Measurements from ENCODE around the gene PTPRD. TPM values are rescaled to one million over a fixed set of nuclear protein-coding genes. Genes with fewer than 3 reads are reported as not detected.

The PTPRD gene
- total and polyA plus RNA-seq, 9 of the 15 experiments (the other 6 are each of a cell fraction or from before 2014, with no cell fraction given): 0.11 TPM; not detected in 8

DNA sequence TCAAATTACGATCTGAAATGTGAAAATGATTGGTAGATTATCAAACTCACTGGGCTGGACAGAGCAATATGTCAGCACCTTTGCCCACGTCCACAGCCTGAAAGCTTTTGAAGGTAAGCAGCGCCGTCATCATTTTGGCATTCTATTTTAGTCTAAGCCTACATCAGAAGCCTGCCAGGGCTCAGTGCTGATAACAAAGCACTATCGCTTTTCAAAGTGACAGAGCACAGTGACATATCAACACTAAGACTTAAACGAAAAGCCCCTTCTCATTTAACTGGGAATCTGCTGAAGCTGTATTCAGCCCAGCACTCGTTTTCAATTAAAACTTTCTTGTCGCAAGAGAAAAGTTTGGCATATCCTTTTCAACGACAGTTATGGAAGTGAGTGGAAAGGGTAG, 1076.3 kb downstream of the PTPRD start:
- FAIRE-seq (no peak), DNase-seq (ENCODE audit: extremely low read depth in 1 of 4, low spot score in 3 of 4) (no peak), ATAC-seq (no peak)
- Histone ChIP-seq H4K20me1 (replicated peaks; ENCODE audit: control insufficient read depth, insufficient read depth, low read length) (no peaks in the 10 kb centered on the region), H3K4me3 (no peak overlapping the region), H3K9me3 (replicated peaks; ENCODE audit: control insufficient read depth, insufficient read depth, low read depth, low read length) (no peaks in the 10 kb centered on the region), H3K4me1 (replicated peaks in 1 of 2; ENCODE audit: control insufficient read depth in 2 of 2, insufficient read depth in 2 of 2, low read length in 2 of 2) (no peaks in the 10 kb centered on the region), H3K4me2 (ENCODE audit: insufficient read depth, low read length) (no peak overlapping the region), H3K27me3 (ENCODE audit: control insufficient read depth in 2 of 2, insufficient read depth in 2 of 2, low read length in 2 of 2) (no peaks in the 10 kb centered on the region), H3K27ac (ENCODE audit: extremely low read depth, low read depth, low read length) (no peak overlapping the region), H3K36me3 (ENCODE audit: control insufficient read depth, insufficient read depth, low read length) (no peaks in the 10 kb centered on the region), H3K79me2 (ENCODE audit: control insufficient read depth, insufficient read depth, low read length) (no peaks in the 10 kb centered on the region), H2AFZ (ENCODE audit: low read depth, low read length) (no peak overlapping the region), H3K9ac (ENCODE audit: insufficient read depth in 1 of 2, low read depth in 2 of 2, low read length in 2 of 2) (no peak overlapping the region), H3K9me1 (ENCODE audit: control insufficient read depth, insufficient read depth, low read length) (no peaks in the 10 kb centered on the region)
- BruUV-seq (replicated peaks): no TSS peak
- WGBS (ENCODE audit: insufficient coverage, low coverage, missing lambda C conversion rate): 4% methylated on average over 9 of the region's 9 CpGs
- in situ Hi-C loops (cut with MboI): no loop called here
- ChIA-PET CTCF (ENCODE audit: low intra/inter-chr PET ratio) (no interaction called here), POLR2A (no interaction called here)
- TF ChIP-seq MCM2 (IDR thresholded peaks at IDR 0.05; ENCODE audit: low read depth) (no peak), ZNF124 (CRISPR knock-in tag; IDR thresholded peaks at IDR 0.05) (no peak), CCAR2 (IDR thresholded peaks at IDR 0.05; ENCODE audit: low read depth, low read length) (no peak), RNF2 (IDR thresholded peaks at IDR 0.05) (no peak), ZNF253 (CRISPR knock-in tag; conservative IDR thresholded peaks at IDR 0.05) (no peak), NFATC3 (IDR thresholded peaks at IDR 0.05) (no peak), CBX3 (IDR thresholded peaks at IDR 0.05; ENCODE audit: borderline replicate concordance in 1 of 2, low read length in 2 of 2) (no peak), POLR2A (conservative IDR thresholded peaks at IDR 0.05) (no peak), ZNF780A (CRISPR knock-in tag; IDR thresholded peaks at IDR 0.05) (no peak), ZNF77 (CRISPR knock-in tag; IDR thresholded peaks at IDR 0.05) (no peak)
- TF ChIP-seq, protein P1, sequence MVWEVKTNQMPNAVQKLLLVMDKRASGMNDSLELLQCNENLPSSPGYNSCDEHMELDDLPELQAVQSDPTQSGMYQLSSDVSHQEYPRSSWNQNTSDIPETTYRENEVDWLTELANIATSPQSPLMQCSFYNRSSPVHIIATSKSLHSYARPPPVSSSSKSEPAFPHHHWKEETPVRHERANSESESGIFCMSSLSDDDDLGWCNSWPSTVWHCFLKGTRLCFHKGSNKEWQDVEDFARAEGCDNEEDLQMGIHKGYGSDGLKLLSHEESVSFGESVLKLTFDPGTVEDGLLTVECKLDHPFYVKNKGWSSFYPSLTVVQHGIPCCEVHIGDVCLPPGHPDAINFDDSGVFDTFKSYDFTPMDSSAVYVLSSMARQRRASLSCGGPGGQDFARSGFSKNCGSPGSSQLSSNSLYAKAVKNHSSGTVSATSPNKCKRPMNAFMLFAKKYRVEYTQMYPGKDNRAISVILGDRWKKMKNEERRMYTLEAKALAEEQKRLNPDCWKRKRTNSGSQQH (CRISPR knock-in tag; IDR thresholded peaks at IDR 0.05): no peak
- TF ChIP-seq, protein P2, sequence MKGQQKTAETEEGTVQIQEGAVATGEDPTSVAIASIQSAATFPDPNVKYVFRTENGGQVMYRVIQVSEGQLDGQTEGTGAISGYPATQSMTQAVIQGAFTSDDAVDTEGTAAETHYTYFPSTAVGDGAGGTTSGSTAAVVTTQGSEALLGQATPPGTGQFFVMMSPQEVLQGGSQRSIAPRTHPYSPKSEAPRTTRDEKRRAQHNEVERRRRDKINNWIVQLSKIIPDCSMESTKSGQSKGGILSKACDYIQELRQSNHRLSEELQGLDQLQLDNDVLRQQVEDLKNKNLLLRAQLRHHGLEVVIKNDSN (CRISPR knock-in tag; IDR thresholded peaks at IDR 0.05): no peak
- TF ChIP-seq, protein P3, sequence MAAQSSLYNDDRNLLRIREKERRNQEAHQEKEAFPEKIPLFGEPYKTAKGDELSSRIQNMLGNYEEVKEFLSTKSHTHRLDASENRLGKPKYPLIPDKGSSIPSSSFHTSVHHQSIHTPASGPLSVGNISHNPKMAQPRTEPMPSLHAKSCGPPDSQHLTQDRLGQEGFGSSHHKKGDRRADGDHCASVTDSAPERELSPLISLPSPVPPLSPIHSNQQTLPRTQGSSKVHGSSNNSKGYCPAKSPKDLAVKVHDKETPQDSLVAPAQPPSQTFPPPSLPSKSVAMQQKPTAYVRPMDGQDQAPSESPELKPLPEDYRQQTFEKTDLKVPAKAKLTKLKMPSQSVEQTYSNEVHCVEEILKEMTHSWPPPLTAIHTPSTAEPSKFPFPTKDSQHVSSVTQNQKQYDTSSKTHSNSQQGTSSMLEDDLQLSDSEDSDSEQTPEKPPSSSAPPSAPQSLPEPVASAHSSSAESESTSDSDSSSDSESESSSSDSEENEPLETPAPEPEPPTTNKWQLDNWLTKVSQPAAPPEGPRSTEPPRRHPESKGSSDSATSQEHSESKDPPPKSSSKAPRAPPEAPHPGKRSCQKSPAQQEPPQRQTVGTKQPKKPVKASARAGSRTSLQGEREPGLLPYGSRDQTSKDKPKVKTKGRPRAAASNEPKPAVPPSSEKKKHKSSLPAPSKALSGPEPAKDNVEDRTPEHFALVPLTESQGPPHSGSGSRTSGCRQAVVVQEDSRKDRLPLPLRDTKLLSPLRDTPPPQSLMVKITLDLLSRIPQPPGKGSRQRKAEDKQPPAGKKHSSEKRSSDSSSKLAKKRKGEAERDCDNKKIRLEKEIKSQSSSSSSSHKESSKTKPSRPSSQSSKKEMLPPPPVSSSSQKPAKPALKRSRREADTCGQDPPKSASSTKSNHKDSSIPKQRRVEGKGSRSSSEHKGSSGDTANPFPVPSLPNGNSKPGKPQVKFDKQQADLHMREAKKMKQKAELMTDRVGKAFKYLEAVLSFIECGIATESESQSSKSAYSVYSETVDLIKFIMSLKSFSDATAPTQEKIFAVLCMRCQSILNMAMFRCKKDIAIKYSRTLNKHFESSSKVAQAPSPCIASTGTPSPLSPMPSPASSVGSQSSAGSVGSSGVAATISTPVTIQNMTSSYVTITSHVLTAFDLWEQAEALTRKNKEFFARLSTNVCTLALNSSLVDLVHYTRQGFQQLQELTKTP (IDR thresholded peaks at IDR 0.05; ENCODE audit: low read depth in 1 of 2, partially characterized antibody in 2 of 2): no peak
- intact Hi-C loops (cut with micrococcal nuclease): no loop called here
